ENCODE data around the gene UBE2E1.

Gene UBE2E1

DNA sequence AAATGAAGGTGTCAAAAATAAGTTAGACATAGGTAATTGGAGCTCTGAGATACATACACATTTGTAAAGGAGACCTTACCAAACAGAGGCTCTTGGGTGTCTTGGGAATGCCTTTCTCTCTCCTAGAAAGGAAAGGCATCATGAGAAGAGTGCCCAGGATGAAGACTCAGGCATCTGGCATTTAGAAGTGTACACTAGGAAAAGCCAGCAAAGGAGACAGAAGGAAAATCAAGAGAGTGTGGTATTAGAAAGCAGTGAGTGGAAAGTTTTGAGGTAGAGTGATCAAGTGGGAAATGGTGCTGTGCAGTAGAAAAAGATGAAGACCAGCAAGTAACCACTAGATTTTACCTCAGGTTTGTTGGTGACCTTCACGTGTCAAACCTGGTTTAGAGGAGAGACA is 16.1 kb downstream of the UBE2E1 start:
- Histone ChIP-seq H3K27ac (no peak overlapping the region), H3K4me1 (ENCODE audit: control insufficient read depth in 1 of 2, insufficient read depth in 1 of 2, low read depth in 1 of 2, low read length in 1 of 2) (peaks cover 0 to 3% of the 10 kb centered on the region in 2 experiments), H3K4me3 (ENCODE audit: low read depth in 1 of 2, low read length in 1 of 2) (no peak overlapping the region), H3K36me3 (peaks cover 5% of the 10 kb centered on the region), H3K9me3 (no peaks in the 10 kb centered on the region), H3K27me3 (no peaks in the 10 kb centered on the region)
- TF ChIP-seq, protein P1, sequence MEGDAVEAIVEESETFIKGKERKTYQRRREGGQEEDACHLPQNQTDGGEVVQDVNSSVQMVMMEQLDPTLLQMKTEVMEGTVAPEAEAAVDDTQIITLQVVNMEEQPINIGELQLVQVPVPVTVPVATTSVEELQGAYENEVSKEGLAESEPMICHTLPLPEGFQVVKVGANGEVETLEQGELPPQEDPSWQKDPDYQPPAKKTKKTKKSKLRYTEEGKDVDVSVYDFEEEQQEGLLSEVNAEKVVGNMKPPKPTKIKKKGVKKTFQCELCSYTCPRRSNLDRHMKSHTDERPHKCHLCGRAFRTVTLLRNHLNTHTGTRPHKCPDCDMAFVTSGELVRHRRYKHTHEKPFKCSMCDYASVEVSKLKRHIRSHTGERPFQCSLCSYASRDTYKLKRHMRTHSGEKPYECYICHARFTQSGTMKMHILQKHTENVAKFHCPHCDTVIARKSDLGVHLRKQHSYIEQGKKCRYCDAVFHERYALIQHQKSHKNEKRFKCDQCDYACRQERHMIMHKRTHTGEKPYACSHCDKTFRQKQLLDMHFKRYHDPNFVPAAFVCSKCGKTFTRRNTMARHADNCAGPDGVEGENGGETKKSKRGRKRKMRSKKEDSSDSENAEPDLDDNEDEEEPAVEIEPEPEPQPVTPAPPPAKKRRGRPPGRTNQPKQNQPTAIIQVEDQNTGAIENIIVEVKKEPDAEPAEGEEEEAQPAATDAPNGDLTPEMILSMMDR (IDR thresholded peaks at IDR 0.05): no peak

DNA sequence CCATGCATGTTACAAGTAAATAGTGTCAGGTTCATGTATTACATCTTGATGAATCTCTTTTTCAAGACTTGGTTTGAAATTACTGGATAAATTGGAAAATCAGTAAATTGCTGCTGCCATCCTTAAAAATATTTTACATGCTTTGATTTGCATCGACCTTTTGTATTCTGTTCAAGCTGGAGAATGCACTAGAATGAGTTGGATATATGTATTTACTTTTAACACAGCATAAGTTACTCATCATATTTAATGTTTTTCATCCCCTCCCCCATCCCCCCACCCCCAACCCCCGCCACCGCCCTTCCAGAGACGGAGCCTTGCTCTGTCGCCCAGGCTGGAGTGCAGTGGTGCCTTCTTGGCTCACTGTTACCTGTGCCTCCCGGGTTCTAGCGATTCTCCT is 16.8 kb downstream of the UBE2E1 start:
- H3K4me3 ChIP-seq (ENCODE audit: low read depth in 1 of 2, low read length in 1 of 2): no peak overlapping the region
- peaks cover 5% of the 10 kb centered on the region for H3K36me3 ChIP-seq
- TF ChIP-seq, protein P1 (IDR thresholded peaks at IDR 0.05): no peak
- H3K9me3 ChIP-seq: no peaks in the 10 kb centered on the region
- no peaks in the 10 kb centered on the region for H3K27me3 ChIP-seq
- peaks cover 0 to 3% of the 10 kb centered on the region in 2 experiments for H3K4me1 ChIP-seq (ENCODE audit: control insufficient read depth in 1 of 2, insufficient read depth in 1 of 2, low read depth in 1 of 2, low read length in 1 of 2)
- H3K27ac ChIP-seq: no peak overlapping the region

DNA sequence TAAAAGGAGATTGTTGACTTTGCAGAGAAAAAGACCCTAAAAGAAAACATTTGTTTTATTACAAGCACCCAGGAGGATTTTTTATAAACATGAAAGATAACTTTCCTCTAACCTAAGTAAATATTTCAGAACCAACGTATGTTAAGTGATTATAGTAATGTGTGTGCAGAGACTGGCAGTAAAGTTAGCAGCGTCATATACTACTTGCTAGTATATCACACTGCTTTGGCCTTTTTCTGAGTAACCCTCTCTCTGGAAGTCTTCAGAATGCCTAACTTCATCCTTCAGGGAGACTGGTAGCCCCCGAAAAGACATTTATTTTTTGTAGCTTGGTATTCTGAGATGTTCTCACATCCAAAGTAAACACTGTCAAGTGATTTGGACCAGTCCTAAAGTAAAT is 17.9 kb downstream of the UBE2E1 start:
- Histone ChIP-seq H3K36me3 (peaks cover 5% of the 10 kb centered on the region), H3K27ac (no peak overlapping the region), H3K4me1 (ENCODE audit: control insufficient read depth in 1 of 2, insufficient read depth in 1 of 2, low read depth in 1 of 2, low read length in 1 of 2) (peaks cover 0 to 3% of the 10 kb centered on the region in 2 experiments)

DNA sequence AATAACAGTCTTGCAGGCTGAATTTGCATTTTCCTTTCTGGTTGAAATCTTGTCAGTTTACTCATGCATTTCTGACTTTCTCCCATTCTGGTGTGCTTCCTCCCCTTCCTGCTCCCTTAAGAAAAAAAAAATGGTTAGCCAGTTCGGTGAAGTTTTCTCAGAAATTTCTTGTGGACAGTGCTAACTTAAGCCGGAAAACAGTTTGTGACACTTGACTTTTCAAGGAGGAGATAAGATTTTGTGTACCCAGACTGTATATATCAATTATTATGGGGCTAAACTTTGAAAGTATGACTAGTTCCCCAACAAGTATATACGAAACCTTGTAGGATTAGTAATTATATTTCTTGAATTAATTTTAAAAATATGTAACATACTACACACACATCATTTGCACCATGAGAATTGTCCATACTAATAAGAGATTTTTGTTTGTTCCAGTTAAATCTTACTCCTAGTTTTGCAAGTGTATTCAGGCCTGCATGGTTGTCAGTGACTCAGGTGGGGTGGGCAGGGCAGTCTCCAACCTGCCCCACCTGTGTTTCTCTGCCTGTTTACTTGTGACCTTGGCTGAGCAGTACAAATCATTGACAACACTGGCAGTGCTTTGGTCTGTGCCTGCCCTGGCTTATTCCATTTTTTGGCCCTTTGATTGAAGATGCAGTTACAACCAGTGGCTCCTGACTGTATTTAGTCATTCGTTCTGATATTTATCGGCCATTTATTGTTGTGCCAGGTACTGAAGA is 19.1 kb downstream of the UBE2E1 start:
- Histone ChIP-seq H3K4me1 (ENCODE audit: control insufficient read depth in 1 of 2, insufficient read depth in 1 of 2, low read depth in 1 of 2, low read length in 1 of 2) (peaks cover 5 to 9% of the 10 kb centered on the region in 2 experiments), H3K27ac (no peak overlapping the region), H3K9me3 (no peaks in the 10 kb centered on the region), H3K27me3 (no peaks in the 10 kb centered on the region), H3K36me3 (peaks cover 5% of the 10 kb centered on the region), H3K4me3 (ENCODE audit: low read depth in 1 of 2, low read length in 1 of 2) (no peak overlapping the region)
- TF ChIP-seq, protein P1 (IDR thresholded peaks at IDR 0.05): no peak

More for the DNA sequence above, 17.9 kb downstream of the UBE2E1 start:
- Histone ChIP-seq H3K4me3 (ENCODE audit: low read depth in 1 of 2, low read length in 1 of 2) (no peak overlapping the region), H3K27me3 (no peaks in the 10 kb centered on the region), H3K9me3 (no peaks in the 10 kb centered on the region)
- TF ChIP-seq, protein P1 (IDR thresholded peaks at IDR 0.05): no peak

DNA sequence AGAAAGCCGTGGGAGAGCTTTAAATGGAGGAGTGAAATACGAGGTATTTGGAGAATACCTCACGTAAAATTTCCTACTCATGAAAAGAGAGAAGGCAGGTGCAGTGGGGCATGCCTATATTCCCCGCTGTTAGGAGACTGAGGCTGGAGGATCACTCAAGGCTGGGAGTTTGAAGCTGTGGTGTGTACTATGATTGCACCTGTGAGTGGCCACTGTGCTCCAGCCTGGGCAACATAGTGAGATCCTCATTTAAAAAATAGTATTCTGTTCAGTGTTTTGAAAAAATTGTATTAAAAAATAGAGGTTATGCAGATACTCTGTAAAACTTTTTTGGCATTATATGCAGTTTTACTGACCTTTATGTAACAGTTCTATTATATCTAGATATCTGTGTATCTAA is 20.0 kb downstream of the UBE2E1 start:
- Histone ChIP-seq H3K4me3 (ENCODE audit: low read depth in 1 of 2, low read length in 1 of 2) (no peak overlapping the region), H3K27ac (no peak overlapping the region), H3K9me3 (no peaks in the 10 kb centered on the region), H3K4me1 (ENCODE audit: control insufficient read depth in 1 of 2, insufficient read depth in 1 of 2, low read depth in 1 of 2, low read length in 1 of 2) (peaks cover 5 to 9% of the 10 kb centered on the region in 2 experiments), H3K36me3 (no peaks in the 10 kb centered on the region), H3K27me3 (no peaks in the 10 kb centered on the region)
- TF ChIP-seq, protein P1 (IDR thresholded peaks at IDR 0.05): no peak
